Keratinocyte (primary cell): ENCODE measurements around the gene KIAA1958.

Experiments
- EZH2 ChIP-seq: IDR thresholded peaks from one replicate; pipeline ENCODE4 v1.6.1; 2012; ENCODE audit warnings: inconsistent platforms, mild to moderate bottlenecking, low read length, moderate library complexity
- TF ChIP-seq, protein P1 (sequence below), 3 experiments: IDR thresholded peaks in 1 of 3; conservative IDR thresholded peaks in 1 of 3; optimal IDR thresholded peaks in 1 of 3; 2 replicates in 2 of 3; 3 replicates in 1 of 3; pipeline versions ENCODE3 to v1.5.1; 2011; ENCODE audit warnings: low read length in 3 of 3, mild to moderate bottlenecking in 3 of 3, moderate library complexity in 2 of 3, control low read depth in 1 of 3, inconsistent platforms in 1 of 3; ENCODE audit not compliant: insufficient read depth in 2 of 3; ENCODE audit errors: extremely low read depth in 1 of 3

- TF ChIP-seq, protein P1, sequence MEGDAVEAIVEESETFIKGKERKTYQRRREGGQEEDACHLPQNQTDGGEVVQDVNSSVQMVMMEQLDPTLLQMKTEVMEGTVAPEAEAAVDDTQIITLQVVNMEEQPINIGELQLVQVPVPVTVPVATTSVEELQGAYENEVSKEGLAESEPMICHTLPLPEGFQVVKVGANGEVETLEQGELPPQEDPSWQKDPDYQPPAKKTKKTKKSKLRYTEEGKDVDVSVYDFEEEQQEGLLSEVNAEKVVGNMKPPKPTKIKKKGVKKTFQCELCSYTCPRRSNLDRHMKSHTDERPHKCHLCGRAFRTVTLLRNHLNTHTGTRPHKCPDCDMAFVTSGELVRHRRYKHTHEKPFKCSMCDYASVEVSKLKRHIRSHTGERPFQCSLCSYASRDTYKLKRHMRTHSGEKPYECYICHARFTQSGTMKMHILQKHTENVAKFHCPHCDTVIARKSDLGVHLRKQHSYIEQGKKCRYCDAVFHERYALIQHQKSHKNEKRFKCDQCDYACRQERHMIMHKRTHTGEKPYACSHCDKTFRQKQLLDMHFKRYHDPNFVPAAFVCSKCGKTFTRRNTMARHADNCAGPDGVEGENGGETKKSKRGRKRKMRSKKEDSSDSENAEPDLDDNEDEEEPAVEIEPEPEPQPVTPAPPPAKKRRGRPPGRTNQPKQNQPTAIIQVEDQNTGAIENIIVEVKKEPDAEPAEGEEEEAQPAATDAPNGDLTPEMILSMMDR (optimal IDR thresholded peaks at IDR 0.05 in 1 of 3, IDR thresholded peaks at IDR 0.05 in 1 of 3, conservative IDR thresholded peaks at IDR 0.05 in 1 of 3; ENCODE audit: extremely low read depth in 1 of 3, insufficient read depth in 2 of 3, low read length in 3 of 3) = no peak
- no peak for TF ChIP-seq EZH2
These were observed 19.9 kb downstream of the KIAA1958 start for GRCh38 chr9:112506571-112506970.
